Caki2 (cell line): ENCODE results near the gene ALKBH3. TPM values are rescaled to one million over a fixed set of nuclear protein-coding genes. Genes with fewer than 3 reads are reported as not detected.

Source experiments
- DNase-seq: peaks from one replicate; pipeline ENCODE4 v3.0.0-alpha.2; 2015; ENCODE audit warnings: low read depth
- in situ Hi-C: cut with HindIII; loops from 2 replicates; pipeline ENCODE4 v1.10.0; 2016; ENCODE audit warnings: low sequenced_read_pairs, low pct_unique_long_range_greater_than_20kb, mixed read lengths
- total RNA-seq: library from RNA; depleted of rRNA; stranded (reverse); fragments of >200 nt; shearing (Covaris generic); gene quantifications from 2 replicates; pipeline ENCODE4 v1.2.3, GENCODE V29; 2014; ENCODE audit warnings: low replicate concordance

Gene ALKBH3
- total RNA-seq, 1 experiment from 2014 or later: 43.1 TPM

DNA sequence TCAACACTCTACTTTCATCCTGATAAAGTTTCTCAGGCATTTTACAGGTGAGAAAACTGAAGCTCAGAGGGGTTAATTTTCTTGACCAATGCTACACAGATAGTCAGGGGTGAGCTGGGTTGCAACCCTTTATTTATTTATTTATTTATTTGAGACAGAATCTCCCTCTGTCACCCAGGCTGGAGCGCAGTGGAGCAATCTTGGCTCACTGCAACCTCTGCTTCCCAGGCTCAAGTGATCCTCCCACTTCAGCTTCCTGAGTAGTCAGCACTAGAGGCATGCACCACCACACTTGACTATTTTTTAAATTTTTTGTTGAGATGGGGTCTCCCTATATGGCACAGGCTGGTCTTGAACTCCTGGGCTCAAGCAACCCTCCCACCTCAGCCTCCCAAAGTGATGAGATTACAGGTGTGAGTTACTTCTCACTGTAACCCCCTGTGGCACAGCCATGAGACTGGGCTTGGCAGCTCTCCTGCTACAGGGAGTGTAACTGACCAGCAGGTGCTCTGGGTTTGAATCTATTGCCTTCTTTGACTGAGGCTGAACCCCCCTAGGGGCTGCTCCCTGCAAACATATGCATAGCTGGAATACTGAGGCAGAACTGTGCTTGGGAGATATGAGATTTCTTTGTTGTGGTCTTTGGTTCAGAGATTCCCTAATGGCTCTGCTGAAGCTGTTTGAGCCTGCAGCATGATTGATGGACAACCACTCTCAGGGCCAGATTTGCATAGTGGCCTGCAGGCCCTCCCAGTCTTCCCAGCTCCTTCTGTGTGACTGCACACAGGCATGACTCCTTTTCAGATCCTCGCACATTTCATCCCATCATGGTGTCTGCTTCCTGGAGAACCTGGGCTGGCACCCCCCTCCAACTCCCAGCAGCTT, 68.0 kb downstream of the ALKBH3 start:
- in situ Hi-C loops: no loop called here

GRCh38 chr11:43950311-43950855, 69.8 kb downstream of the ALKBH3 start:
- DNase-seq: no peak
- in situ Hi-C loops: no loop called here

More for the DNA sequence above, 68.0 kb downstream of the ALKBH3 start:
- DNase-seq: no peak

DNA sequence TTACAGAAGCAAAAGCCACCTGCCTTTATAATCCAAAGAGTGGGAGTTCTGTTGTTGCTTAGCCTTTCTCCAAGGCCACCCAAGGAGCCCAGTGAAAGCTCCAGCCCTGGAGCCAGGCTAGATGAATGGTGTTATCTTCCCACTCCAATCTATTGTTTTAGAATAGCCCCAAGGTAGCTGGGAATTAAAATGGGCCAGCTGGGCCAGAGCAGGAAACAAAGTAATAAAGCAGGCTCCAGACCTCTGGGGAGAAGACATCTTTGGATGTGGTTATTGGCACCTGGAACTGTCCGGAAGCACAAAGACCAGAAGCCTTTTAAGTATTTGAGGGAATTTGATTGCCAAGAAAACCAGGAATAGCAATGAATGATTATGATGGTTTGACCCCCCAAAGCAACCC, 70.6 kb downstream of the ALKBH3 start:
- in situ Hi-C loops: no loop called here
- DNase-seq: no peak

GRCh38 chr11:43952020-43952400, 71.4 kb downstream of the ALKBH3 start:
- in situ Hi-C loops: no loop called here
- DNase-seq: no peak

- in situ Hi-C loops: no loop called here
- no peak for DNase-seq
Measured at GRCh38 chr11:43952401-43953342, 72.0 kb downstream of the ALKBH3 start.

- in situ Hi-C loops: no loop called here
- DNase-seq: no peak
Measured at GRCh38 chr11:43953521-43953920, 72.9 kb downstream of the ALKBH3 start.

GRCh38 chr11:43954241-43954640, 73.6 kb downstream of the ALKBH3 start:
- no peak for DNase-seq
- in situ Hi-C loops: no loop called here

- in situ Hi-C loops: no loop called here
- no peak for DNase-seq
Measured at GRCh38 chr11:43955381-43956118, 74.9 kb downstream of the ALKBH3 start.

- no peak for DNase-seq
- in situ Hi-C loops: no loop called here
Measured at GRCh38 chr11:43957571-43957970, 76.9 kb downstream of the ALKBH3 start.

GRCh38 chr11:43959321-43959995, 78.8 kb downstream of the ALKBH3 start:
- DNase-seq: no peak
- in situ Hi-C loops: no loop called here

GRCh38 chr11:43962383-43963278, 82.0 kb downstream of the ALKBH3 start:
- in situ Hi-C loops: no loop called here
- no peak for DNase-seq

- no peak for DNase-seq
- in situ Hi-C loops: no loop called here
Measured at GRCh38 chr11:43963279-43963620, 82.6 kb downstream of the ALKBH3 start.

DNA sequence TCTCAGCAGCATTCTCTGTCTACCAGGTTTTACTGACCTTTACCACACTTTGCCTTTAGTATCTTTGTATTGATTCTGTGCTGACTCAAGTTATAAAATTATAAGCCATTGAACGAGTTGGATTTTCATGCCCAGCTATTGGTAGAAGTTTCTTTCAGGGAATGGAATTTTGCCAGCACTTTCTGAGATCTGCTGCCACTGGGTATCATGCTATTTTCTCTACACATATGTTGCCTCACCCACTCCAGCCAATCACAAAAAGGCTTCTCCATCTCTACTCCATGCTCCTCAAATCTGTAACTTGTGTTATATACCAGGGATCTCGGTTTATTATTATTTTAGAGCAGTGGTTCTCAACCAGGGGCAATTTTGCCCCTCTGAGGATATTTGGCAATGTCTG, 87.0 kb downstream of the ALKBH3 start:
- in situ Hi-C loops: no loop called here
- no peak for DNase-seq

DNA sequence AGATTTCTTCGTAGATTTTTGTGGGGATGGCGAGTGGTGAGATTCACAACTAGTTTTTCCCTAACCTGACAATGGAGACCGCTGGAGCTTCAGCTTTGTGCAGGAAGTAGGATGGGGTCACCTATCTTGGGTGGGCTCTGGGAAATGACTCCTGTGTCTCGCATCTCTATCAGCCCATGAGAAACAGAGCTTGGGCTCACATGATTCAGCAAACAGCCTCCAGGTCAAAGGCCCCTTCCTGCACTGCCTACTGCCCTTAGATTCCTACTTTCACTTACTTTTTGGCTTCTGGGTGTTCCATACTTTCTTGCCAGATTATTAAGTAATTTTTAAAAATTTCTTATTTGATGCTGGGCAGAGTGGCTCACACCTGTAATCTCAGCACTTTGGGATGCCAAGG, 88.1 kb downstream of the ALKBH3 start:
- no peak for DNase-seq
- in situ Hi-C loops: no loop called here

DNA sequence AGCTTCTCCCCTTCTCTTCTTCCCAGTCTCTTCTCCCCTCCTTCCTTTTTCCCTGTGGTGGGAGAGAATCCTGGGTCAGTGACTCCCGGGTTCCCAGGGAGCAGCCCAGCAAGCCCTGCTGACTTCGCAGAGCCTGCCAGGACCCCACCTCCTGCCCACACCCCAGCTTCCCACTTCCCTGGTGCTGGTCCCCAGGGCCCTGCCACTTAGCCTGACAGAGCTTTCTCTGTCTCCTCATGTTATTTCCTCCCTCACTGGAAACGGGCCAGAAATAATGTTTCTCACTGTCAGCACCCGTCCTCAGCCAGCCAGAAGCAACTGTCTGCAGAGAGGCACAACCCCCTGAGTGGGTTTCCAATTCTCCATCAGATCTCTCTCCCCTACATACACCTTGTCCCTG, 88.9 kb downstream of the ALKBH3 start:
- no peak for DNase-seq
- in situ Hi-C loops: no loop called here
